Activated gamma-delta T cell (primary cell): Measurements from ENCODE around the gene PTTG1IP.

Experiments used
- DNase-seq: peaks from one replicate; lab custom pipeline; 2025; lab: John Stamatoyannopoulos, UW

Gene PTTG1IP

GRCh38 chr21:44896561-44897286 is 23.2 kb upstream of the PTTG1IP start:
- no peak for DNase-seq

GRCh38 chr21:44895859-44896258 is 22.4 kb upstream of the PTTG1IP start:
- DNase-seq: no peak

GRCh38 chr21:44894687-44895302 is 21.3 kb upstream of the PTTG1IP start:
- DNase-seq: no peak

GRCh38 chr21:44893948-44894656 is 20.6 kb upstream of the PTTG1IP start:
- no peak for DNase-seq

- DNase-seq: no peak
Observed at GRCh38 chr21:44893278-44893556, 19.7 kb upstream of the PTTG1IP start.

- DNase-seq: peak; percentile 49
Observed at GRCh38 chr21:44892536-44893277, 19.2 kb upstream of the PTTG1IP start.

- no peak for DNase-seq
Observed at GRCh38 chr21:44892095-44892494, 18.6 kb upstream of the PTTG1IP start.

- no peak for DNase-seq
Observed at GRCh38 chr21:44891631-44892031, 18.1 kb upstream of the PTTG1IP start.

GRCh38 chr21:44890961-44891541 is 17.6 kb upstream of the PTTG1IP start:
- DNase-seq: no peak

- DNase-seq: no peak
Observed at GRCh38 chr21:44890338-44890931, 16.9 kb upstream of the PTTG1IP start.

GRCh38 chr21:44889625-44890337 is 16.3 kb upstream of the PTTG1IP start:
- DNase-seq: no peak

GRCh38 chr21:44888581-44889550 is 15.4 kb upstream of the PTTG1IP start:
- no peak for DNase-seq

GRCh38 chr21:44887807-44888580 is 14.5 kb upstream of the PTTG1IP start:
- DNase-seq: no peak

GRCh38 chr21:44887126-44887806 is 13.8 kb upstream of the PTTG1IP start:
- no peak for DNase-seq

- DNase-seq: no peak
Observed at GRCh38 chr21:44886113-44887075, 12.9 kb upstream of the PTTG1IP start.

GRCh38 chr21:44885615-44886014 is 12.1 kb upstream of the PTTG1IP start:
- no peak for DNase-seq

GRCh38 chr21:44884097-44884496 is 10.6 kb upstream of the PTTG1IP start:
- no peak for DNase-seq
